ENCODE measurements around the gene DYRK3.

- TF ChIP-seq POLR2A (IDR thresholded peaks at IDR 0.05) = no peak
- TF ChIP-seq, protein P1, sequence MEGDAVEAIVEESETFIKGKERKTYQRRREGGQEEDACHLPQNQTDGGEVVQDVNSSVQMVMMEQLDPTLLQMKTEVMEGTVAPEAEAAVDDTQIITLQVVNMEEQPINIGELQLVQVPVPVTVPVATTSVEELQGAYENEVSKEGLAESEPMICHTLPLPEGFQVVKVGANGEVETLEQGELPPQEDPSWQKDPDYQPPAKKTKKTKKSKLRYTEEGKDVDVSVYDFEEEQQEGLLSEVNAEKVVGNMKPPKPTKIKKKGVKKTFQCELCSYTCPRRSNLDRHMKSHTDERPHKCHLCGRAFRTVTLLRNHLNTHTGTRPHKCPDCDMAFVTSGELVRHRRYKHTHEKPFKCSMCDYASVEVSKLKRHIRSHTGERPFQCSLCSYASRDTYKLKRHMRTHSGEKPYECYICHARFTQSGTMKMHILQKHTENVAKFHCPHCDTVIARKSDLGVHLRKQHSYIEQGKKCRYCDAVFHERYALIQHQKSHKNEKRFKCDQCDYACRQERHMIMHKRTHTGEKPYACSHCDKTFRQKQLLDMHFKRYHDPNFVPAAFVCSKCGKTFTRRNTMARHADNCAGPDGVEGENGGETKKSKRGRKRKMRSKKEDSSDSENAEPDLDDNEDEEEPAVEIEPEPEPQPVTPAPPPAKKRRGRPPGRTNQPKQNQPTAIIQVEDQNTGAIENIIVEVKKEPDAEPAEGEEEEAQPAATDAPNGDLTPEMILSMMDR (IDR thresholded peaks at IDR 0.05) = no peak
Observed at GRCh38 chr1:206684478-206685333, 49.4 kb downstream of the DYRK3 start, which contains the start of gene MAPKAPK2.
